Measurements from ENCODE around the gene CSF2. TPM values are rescaled to one million over a fixed set of nuclear protein-coding genes. Genes with fewer than 3 reads are reported as not detected.
A peak's percentile ranks its signal among the peaks of the same experiment; 100 is the strongest.

The CSF2 gene
- total RNA-seq, 1 donor from 2014 or later, result not detected

DNA sequence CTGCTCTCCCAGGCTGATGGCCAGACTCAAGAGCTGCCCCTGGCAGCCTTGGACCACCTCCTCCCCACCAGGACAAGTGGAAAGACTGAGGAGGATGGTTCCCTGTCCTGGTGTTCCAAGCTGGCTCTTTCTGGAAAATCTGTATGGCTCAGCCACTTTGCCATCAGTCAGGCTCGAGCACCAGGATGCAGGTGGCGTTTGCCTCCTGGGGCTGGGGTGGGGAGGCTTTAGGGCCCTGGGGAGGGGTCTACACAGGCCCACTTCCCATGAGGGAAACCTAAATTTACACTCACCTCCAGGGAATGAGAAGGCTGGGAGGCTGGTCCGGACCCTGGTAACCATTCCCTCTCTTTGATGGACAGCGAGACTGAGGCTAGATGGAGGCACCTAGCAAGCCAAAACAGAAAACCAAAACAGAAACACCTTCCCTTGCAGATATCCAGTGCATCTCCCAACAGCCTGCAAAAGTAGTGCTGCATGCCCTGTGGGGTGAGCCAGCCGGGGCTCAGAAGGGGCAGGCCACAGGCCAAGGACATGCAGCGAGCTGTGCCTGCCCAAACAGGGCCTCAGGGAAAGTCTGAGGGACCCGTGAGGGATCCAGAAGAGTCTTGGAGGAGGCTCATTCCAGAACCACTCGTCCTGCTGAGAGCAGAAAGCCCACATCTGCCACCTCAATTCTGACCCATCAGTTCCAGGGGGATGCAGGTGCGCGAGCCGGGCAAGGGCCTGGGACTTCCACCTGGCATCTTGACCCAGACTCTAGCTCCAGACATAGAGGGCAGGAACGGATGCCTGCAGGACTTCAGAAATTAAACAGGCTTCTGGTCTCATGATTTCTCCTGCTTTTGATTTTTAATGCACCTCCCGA lies 5.4 kb upstream of the CSF2 start:
- DNase-seq (ENCODE audit: low spot score), result no peak

DNA sequence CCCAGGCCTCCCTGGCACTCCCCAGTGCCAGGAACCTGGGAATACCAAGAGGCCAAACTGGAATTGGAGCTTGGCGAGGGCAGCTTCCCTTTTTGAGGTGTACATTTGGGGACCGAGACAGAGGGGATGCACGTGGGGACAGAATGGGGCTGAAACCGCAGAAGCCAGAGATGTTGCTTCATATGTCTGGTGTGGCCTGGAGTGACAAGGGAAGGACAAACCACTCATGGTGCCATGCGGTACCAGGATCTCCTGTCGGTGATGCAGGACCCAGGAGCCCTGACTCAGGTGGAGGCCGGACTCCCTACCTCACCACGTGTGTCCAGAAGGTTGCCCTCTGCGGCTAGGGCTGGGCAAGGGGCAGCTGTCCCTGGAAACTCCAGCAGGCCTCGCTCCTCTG lies 4.0 kb upstream of the CSF2 start:
- DNase-seq (ENCODE audit: low spot score), result no peak

DNA sequence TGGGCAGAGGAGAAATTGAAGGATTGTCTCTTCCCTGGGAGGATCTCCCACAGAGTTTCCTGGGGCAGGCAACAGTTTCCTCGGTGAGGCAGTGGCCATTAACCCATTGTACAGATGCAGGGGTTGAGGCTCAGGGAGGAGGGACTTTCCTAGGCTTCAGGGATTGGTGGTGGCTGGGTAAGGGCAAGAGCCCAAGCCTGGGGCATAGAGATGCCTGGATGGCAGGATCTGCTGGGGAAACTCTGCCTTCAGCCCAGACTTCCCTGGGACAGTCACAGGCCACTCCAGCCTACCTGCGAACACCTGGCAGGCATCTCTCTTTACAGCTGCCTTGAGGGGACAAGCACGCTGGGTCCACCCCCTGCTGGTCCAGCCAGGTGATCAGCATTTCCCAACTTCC lies 3.6 kb upstream of the CSF2 start:
- no peak for DNase-seq (ENCODE audit: low spot score)

DNA sequence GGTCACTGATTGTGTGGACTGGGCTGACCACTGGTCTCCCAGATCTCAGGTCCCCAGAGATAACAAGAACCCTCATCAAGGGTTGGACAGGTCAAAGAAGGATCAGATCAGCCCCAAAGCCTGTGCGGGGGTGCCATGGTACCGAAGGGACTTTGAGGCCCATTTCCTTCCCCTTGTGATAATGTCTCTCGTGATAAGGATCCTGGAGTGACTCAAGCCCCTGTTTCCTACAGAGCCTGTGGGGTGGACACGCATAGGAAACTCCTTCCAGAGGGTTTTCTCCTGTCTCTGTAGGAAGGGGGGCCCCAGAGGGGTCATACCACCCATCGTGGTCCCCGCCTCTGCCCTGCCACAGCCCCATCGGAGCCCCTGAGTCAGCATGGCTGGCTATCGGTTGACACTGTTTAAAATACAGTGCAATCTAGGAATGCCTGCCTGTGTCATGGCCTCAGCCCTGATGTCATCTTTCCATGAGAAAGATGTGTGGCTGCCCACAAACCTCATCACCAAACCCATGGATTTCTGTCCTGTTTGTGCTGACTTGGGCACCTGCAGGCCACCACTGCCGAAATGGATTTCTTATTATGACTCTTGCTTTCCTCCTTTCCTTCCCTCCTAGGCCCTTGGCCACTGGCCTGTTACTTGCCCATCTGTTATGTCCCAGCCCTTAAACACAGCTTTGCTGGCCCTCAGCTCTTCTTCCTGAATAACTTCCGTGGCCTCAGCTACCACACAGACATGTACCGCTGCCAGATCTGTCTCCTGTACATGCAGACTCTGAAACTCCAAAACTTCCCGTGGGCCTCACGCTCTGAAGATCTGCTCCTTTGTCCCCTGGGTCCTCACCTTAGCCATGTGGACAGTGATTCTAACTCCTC lies 2.9 kb upstream of the CSF2 start:
- no peak for DNase-seq (ENCODE audit: low spot score)

DNA sequence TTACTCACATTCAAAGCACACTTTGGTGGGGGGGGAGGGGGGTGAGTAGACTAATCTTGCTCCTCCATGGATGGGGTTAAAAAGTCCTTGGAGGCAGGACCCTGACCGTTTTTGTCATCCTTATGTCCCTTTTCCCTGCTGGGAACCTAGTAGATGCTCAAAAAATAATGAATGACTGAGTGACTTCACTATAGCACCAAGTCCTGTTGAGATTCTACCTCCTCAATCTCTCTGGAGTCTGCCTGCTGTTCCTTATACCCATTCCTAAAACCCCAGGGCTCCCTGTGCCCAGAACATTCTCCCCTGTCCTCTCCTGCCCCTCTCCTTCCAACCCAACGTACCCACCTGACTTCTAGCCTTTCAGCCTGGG lies 2.3 kb upstream of the CSF2 start:
- no peak for DNase-seq (ENCODE audit: low spot score)

DNA sequence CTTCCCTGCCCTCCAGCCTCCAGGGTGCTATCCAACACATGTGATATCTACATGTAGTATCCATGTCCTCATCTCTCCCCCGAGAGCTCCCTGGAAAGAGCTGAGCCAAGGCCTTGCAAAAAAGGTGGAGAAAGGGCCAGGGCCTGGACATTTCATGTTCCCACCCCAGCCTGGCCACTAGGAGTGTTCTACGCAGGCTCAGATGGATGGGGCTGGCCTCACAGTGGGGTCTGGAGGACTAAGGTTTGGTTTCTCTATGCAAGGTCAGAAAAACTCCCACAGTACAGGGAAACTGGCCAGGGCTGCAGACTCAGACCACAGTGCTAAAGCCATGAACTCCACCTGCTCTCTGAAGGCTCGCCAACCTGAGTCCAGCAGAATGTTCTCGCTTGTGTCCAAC lies 1.5 kb upstream of the CSF2 start:
- no peak for DNase-seq (ENCODE audit: low spot score)

DNA sequence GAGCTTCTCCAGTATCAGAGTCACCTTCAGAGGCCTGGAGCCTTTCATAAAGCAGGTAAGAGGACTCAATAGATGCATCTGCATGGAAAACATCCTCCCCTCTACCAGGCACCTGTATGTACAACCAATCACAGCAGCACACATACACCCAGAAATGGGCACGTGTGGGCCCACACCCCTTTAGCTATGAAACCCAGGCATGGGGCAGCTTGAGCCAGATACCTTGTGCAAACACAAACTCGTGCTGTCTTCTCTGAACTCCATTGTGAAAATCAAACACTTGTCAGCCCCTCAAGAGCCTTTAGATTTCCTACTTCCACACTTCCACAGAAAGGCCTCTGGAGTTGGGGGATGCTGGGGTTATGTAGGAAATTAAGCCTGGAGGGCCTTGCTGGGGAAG lies 1.1 kb upstream of the CSF2 start:
- DNase-seq (ENCODE audit: low spot score), result no peak

DNA sequence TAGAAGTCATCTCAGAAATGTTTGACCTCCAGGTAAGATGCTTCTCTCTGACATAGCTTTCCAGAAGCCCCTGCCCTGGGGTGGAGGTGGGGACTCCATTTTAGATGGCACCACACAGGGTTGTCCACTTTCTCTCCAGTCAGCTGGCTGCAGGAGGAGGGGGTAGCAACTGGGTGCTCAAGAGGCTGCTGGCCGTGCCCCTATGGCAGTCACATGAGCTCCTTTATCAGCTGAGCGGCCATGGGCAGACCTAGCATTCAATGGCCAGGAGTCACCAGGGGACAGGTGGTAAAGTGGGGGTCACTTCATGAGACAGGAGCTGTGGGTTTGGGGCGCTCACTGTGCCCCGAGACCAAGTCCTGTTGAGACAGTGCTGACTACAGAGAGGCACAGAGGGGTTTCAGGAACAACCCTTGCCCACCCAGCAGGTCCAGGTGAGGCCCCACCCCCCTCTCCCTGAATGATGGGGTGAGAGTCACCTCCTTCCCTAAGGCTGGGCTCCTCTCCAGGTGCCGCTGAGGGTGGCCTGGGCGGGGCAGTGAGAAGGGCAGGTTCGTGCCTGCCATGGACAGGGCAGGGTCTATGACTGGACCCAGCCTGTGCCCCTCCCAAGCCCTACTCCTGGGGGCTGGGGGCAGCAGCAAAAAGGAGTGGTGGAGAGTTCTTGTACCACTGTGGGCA lies 642 bp downstream of the CSF2 start:
- peak; percentile 66 for DNase-seq (ENCODE audit: low spot score)

DNA sequence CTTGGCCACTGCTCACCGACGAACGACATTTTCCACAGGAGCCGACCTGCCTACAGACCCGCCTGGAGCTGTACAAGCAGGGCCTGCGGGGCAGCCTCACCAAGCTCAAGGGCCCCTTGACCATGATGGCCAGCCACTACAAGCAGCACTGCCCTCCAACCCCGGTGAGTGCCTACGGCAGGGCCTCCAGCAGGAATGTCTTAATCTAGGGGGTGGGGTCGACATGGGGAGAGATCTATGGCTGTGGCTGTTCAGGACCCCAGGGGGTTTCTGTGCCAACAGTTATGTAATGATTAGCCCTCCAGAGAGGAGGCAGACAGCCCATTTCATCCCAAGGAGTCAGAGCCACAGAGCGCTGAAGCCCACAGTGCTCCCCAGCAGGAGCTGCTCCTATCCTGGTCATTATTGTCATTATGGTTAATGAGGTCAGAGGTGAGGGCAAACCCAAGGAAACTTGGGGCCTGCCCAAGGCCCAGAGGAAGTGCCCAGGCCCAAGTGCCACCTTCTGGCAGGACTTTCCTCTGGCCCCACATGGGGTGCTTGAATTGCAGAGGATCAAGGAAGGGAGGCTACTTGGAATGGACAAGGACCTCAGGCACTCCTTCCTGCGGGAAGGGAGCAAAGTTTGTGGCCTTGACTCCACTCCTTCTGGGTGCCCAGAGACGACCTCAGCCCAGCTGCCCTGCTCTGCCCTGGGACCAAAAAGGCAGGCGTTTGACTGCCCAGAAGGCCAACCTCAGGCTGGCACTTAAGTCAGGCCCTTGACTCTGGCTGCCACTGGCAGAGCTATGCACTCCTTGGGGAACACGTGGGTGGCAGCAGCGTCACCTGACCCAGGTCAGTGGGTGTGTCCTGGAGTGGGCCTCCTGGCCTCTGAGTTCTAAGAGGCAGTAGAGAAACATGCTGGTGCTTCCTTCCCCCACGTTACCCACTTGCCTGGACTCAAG lies 1.5 kb downstream of the CSF2 start:
- no peak for DNase-seq (ENCODE audit: low spot score)

DNA sequence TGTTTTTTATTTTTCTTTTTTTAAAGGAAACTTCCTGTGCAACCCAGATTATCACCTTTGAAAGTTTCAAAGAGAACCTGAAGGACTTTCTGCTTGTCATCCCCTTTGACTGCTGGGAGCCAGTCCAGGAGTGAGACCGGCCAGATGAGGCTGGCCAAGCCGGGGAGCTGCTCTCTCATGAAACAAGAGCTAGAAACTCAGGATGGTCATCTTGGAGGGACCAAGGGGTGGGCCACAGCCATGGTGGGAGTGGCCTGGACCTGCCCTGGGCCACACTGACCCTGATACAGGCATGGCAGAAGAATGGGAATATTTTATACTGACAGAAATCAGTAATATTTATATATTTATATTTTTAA lies 2.1 kb downstream of the CSF2 start:
- DNase-seq (ENCODE audit: low spot score), result no peak

DNA sequence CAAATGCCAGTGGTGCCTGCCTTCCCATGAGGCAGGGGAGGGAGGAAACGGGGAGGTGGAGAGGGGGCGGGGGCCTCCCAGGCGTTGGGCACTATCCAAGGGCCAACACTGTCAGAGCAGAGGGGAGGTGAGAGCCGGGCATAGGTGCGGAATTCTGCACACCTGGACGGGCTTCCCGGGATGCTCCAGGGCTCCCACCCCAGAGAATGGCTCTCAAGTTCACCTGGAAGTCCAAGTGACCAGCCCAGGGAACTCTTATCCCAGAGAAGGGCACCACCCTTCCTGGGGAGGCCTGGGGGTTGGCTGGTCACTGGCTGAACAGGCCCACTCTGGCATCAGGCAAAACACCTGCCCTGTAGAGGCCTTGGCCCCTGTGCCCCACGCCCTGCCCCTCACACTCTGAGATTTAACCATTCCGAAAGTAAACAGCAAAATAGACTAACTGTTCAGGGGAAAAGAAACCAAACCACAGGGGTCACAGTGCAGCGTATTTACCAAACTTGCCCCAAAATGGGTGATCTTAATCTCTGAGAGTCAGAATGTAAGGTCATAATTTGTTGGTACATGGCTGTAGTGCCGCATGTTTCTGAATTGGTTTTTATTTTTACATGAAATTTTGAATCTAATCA lies 2.7 kb downstream of the CSF2 start:
- no peak for DNase-seq (ENCODE audit: low spot score)

DNA sequence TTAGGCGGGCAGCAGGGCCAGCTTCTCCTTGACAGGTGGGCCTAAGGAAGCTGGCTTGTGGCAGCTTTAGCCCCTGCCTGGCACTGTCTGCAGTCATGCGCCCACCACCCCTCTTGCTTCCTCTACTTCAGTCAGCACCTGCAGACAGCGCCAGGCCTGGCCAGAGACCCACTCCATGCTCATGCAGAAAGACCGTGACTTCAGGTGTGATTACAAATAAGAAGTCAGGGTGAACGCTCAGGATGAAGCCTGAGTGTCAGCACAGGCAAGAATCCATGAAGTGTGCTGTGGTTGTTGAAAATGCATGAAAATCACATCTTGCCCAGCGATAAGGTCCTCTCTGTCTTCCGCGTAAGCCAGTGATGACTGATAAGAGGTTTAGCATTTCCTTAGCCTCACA lies 3.4 kb downstream of the CSF2 start:
- no peak for DNase-seq (ENCODE audit: low spot score)

DNA sequence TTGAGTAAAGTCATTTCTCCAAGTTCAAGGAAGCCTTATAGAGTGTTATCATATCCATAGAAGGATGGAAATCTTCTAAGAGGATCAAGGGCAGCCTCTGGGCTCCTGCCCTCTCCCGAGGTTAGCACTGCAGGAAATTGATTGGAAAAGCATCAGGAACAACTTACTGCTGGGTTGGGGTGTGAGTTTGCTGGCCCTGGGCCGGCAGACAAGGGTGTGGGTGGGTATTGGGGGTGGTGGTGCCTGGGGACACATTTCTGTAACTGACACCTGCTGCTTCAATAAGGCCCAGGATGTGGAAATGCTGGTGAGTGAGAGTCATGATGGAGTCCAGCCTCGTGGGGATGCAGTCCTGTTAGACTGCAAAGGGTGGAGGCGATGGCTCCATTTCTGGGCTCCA lies 5.5 kb downstream of the CSF2 start:
- DNase-seq (ENCODE audit: low spot score), result no peak

DNA sequence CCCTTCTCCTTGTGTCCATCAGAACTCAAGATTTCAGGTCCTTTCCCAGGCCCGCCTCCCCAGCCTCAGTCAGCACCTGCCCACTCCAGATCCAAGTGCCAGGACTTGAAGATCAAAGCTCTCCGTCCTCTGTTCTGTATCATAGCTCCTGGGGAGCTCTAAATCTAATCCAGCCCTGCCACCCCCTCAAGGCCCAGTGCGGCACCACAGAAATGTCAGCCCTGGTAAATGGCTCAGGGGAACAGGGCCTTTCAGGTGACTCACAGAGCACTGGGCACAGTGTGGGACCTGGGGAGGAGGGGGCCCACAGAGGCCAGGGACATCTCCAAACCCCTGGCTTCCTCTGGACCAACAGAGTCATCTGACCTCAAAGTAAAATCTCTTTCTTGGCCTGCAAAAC lies 6.0 kb downstream of the CSF2 start:
- no peak for DNase-seq (ENCODE audit: low spot score)

DNA sequence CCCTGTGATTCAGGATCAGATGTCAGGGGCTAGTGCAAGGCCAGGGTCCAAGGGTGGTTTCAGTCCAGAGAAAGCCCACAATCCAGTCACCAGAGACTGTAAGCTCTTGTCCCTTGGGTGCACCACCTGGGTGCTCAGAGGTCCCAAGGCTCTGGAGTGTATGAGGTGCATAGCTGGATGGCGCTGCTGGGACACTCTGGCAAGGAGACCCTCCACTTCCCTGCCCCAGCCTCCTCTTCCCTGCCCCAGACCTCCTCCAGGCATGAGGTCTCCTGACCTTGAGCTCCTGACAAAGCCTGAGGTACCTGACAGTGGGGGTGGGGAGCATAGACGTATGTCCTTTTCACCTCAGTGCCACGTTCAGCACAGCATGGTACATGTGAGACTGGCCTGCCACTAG lies 7.0 kb downstream of the CSF2 start:
- DNase-seq (ENCODE audit: low spot score), result no peak

DNA sequence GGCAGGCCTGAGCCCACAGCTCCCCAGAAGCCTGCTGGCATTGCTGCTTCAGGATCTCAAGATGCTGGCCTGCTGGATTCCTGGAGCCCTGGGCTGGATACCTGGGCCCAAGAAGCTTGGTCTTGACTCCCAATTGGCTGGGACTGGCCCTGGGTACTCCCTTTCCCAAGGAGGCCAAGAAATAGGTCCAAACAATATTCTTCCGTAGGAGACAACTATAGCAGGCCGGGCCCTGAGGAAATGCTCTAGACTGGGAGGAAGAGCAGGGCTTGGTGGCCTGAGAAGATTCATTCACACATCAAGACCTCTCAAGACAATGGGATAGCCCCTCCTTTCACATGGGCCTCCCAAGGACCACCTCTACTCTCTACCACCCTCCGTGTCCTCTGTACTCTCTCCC lies 7.9 kb downstream of the CSF2 start:
- DNase-seq (ENCODE audit: low spot score), result no peak

DNA sequence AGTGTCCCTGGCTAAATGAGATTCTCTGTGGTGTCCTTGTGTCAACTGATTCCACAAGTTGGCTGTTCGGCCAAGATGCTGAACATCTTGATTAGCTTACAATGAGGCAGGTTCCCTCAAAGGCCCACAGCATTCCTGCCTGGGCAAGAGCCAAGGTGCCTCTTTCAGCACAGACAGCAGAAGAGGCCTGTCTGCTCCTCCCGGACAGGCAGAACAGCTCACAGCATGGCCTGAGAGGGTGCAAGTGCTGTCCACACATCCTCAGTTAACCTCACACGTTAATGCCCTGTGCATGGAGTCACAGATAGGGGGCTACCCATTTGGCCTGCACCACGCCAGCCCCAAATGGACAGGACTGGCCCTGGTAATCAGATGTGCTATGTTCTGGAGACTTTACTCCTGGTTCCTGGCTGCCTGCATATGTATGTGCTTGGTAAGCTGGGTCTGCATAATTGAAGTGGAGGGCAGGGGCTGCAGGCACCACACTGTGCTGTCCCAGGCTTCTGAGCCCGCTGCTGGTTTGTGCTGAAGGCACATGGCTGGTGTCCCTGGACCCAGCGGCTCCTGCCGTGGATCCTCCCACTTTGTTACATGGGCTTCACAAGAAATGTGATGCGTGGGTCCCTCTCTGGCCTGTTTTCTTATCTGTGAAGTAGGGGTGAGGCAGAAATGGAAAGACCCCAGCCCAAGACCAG lies 8.9 kb downstream of the CSF2 start:
- DNase-seq (ENCODE audit: low spot score), result no peak

DNA sequence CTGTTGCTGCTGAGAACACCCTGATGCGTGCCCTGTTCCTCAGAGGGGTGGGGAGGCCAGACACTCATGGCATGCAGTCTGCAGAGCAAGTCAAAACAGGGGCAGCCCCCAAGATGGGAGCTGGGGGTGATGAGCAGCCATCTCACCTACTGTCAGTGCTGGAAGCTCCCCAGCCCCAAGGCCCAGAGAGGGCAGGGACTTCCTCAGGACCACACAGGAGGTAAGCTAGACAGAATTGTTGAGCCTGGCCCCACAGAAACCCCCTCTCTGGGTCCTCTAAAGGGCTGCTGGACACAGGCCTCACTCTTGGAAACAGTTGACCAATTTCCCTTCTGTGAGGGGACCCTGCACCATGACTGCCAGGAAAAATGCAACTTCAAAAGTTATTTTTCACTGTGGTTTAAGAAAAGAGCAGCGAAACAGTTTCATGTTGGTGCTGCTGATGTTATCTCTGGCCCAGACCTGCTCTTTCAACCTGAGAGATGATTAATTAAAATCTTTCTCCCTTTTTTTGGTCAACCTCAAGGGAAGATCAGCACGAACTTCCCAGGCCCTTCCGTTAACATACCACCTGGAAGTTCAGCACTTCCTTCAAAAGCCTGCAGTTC lies 9.6 kb downstream of the CSF2 start:
- DNase-seq (ENCODE audit: low spot score), result no peak

DNA sequence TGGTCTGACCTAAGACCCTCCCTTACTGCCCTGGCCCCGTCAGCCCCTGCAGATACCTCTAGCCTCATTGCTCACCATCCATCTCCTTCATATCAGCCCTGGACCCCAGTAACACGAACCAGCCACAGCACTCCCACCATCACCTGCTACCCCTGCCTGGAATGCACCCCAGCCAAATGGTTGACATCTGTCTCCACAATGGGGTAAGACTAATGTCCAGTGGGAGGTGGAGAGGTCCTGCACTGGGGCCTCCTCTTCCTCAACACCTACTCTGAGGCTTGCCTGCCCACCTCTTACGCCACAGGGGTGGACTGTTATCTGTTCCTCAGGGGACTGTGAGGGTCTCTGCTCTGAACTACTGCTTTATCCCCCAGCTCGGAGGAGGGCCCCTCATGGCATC lies 12.1 kb downstream of the CSF2 start:
- DNase-seq (ENCODE audit: low spot score), result no peak

DNA sequence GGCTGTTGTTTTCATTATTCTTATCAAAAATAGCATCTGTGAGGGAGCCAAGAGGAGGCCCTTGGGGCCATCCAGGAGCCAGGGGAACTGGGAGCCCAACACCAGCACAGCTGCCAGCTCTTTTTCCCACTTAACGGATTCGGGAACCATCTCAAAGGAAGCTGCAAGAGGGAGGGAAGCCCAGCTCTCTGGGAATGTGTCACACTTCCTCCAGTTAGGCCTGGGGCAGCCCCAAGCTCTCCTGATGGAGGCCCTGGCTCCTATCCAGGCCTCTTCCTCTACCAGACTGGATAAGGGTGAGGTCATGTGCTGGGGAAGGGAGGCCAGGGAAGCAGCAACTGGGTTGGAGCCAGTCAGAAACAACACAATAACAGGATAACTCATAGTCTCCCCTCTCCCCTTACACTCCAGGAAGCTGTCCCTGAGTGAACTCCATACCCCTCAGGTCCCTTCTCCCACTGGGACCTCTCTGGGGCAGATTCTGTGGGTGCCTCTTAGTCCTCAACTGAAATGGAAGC lies 12.7 kb downstream of the CSF2 start:
- no peak for DNase-seq (ENCODE audit: low spot score)
